NCI-H1694 (cell line): ENCODE data around the gene MRO.
"Not testable (repeated sequence)": the region's sequence is repeated elsewhere in the genome, so short reads cannot be mapped to it uniquely, and the experiment has no call there.

Source experiments
- DNase-seq: peaks from one replicate; lab custom pipeline; 2025; lab: John Stamatoyannopoulos, UW

MRO gene

DNA sequence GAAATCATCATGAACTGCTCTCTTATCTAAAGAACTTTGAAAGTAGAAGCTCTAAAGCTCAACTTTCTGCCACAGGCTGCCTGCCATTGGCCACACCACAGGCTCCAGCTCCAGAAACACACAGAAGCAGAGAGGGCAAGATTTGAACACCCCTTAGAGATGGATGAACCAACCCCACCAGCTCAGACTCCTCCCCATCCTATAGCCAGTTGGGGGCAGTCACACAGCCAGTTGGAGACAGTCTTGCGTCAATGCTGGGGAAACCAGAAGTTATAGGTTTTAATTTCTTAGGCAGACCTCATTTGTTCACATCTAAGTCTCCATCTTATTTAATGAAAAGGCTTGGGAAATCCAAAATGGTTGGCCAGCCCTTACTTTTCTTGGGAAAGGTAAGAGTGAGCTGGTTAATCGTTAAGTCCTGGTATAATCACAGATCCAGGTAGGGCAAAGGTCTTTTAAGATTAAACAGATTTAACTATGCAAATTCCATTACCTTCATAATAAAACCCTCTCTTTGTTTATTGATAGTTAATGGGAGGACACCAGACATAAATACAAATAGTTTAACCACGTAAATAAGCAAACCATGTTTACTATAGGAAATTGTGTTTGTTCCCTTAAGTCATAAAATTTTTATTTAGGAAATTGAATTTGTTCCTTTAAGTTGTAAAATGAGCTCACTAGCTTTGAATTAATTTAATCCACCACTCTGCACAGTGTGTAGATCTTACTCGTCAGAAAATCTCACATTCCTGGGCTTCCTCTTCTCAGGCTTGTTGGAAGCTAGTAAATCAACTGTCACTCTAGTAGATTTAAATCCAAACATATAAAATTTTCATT lies 28.0 kb downstream of the MRO start:
- DNase-seq: no peak

DNA sequence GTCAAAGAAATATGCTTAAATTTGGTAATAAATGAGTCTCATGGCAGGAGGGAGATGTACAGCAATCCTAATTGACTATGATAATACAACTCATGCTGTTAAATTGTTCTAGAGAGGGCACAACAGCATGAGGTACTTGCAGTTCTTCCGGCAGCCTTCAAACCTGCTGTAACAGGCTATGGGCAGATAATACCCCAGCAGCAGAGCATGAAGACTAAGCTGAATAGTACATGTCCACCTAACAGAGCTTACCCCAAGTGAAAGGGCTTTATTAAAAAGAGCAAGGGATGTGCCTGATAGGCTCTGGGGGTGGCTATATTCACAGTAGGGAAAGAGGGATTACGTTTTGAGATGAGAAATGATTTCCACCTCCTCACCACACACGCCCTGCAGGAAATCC lies 28.9 kb downstream of the MRO start:
- DNase-seq: no peak

DNA sequence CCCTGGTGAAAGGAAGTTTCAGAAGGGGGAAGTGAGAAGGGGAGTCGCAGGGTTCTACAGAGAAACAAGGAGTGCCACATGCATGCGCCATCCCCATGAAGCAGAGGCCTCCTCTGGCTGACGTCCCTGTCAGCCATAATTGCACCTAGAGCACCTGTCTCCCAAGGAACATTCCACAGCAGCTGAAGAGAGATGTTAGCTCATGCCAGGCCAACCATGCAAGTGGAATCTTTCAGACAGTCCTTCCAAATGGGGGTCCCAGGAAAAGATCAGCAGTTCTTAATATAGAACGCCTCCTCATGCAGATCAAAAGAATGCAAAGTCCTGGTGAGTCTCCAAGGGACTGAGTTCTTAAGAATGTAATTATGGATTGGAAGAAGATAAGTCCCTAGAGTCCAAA lies 29.6 kb downstream of the MRO start:
- no peak for DNase-seq

DNA sequence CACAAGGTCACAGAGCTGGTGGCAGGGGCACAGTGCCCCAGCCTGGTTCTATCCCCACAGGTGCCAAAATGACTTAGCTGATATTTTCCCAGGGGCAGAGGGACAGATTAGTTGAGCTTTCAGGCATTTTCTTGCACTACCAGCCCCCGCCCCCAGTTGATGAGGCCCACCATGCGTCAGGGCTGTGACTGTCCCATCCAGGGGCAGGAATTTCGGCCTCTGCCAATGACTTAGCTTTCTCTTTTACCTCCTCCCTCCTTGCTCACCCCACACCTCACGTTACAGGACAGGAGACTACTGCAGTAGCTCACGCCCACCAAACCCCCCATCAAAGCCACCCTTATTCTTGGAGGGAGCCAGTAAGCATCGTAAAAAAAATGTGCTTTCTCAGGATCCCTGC lies 31.5 kb downstream of the MRO start:
- DNase-seq: no peak

DNA sequence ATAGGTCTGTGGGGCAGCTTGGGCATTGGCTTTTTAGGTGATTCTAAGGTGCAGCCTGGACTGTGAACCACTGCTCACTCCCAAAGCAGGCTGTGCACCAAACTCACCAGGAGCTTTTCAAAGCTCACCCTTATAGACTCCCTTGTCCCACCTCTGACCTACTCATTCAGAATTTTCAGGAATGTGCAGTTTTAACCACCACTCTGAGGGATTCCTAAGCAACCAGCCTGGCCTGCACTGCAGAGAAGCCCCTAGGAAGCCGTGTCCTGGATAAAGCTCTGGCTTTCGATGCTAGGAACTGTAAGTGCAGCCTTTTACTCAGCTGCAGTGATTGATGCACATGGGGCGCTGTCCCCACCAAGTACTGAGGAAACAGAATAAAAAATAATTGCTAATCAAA lies 33.0 kb downstream of the MRO start:
- no peak for DNase-seq

DNA sequence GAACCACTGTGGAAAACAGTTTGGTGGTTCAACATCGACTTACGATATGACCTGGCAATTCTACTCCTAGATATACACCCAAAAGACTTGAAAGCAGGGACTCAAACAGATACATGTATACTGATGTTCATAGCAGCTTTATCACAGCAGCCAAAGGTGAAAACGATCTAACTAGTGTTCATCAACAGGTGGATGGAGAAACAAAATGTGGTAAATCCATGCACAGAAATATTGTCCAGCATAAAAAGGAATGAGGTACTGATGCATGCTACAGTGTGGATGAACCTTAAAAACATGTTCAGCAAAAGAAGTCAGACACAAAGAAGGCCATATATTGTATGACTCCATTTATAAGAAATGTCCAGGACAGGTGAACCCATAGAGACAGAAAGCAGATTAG lies 36.3 kb downstream of the MRO start:
- DNase-seq: no peak

DNA sequence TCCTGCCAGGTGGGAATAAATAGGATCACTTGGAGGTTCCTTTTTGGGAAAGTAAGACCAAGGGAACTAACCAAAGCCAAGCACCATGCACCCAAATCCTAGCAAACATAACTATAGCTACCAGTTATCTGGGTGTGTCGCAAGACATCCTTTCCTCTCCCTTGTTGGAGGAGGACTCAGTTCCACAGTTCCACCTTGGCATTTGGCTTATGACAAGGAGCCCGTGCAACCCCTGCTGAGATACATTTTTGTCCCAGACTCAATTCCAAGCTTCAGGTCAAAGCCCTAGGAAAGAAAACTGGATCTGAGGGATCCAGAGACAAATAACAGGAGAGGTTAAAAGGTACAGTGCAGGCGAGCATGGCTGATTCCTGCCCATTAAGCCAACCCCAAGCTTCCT lies 40.8 kb downstream of the MRO start:
- not testable (repeated sequence) for DNase-seq

DNA sequence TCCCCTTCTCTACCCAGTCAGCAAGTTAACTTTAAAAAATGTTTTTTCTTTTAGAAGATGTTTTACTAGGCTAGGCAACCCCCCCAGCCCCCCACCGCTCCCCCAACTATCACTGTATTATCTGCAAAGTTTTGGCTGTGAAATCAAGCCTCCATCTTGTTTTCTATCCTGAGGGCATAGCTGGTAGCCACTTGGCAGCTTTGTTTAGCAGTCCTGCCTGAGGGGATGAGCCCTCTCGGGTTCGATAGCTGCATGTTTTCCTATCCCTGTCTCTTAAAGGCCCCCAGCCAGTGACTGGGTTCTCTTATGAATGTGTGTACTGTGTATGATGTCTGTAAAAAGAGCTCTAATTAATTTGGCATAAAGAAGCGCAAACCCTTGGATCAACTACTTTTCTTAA lies 43.4 kb downstream of the MRO start:
- no peak for DNase-seq

DNA sequence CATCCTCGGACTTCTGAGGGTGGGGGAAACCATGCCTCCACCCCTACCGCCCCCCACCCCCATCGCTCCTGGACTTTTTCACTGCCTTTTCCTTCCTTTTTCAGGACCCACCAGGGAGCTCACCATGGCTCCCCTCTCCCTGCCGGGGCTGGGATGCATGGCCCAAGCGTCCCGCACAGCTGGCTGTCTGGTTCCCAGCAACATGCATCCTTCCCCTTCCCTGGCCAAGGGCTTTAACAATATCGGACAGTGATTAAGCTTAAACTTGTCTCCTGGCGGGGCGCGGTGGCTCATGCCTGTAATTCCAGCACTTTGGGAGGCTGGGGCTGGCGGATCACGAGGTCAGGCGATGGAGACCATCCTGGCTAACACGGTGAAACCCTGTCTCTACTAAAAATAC lies 44.1 kb downstream of the MRO start:
- no peak for DNase-seq

DNA sequence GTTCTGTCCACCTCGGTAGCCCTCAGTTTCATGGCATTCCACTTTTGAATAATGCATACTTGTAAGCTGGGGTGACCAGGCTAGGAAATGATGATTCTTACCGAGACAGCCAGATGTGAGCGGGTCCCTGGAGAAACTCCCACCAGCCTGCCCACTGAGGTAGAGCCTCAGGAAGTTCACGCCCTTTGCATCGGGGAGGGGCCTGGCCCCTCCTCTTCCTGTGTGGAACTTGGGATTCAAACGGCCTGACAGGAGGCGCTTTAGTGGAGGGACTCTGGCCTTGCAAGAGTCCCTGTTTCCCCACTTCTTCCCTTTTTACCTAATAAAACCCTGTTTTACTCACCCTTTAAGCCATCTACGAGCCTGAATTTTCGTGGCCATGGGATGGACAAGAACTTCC lies 44.6 kb downstream of the MRO start:
- no peak for DNase-seq

DNA sequence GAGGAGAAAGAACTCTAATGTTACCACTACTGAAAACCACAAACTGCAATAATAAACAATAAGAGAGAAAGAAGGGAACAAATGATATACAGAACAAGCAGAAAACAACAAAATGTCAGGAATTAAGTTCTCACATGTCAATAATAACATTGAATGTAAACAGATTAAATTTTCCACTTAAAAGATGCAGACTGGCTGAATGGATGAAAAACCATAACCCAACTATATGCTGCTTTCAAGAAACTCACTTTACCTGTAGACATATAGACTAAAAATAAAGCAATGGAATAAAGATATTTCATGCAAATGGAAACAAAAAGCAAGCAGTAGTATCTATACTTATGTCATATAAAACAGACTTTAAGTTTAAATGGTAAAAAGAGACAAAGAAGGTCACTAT lies 50.4 kb downstream of the MRO start:
- DNase-seq: no peak

DNA sequence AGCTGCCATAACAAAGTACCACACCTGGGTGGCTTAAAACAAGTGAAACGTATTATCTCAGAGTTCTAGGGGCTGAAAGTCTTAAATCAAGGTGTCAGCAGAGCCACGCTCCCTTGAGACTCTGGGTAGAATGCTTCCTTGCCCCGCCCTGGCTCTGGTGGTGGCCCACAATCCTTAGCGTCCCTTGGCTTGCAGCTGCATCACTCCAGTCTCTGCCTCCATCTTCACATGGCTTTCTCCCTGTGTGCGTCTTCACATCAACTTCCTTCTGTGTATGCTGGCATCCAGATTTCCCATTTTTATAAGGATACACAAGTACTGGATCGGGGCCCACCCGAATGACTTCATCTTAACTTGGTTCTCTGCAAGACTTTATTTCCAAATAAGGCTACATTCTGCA lies 62.5 kb downstream of the MRO start:
- DNase-seq: no peak

DNA sequence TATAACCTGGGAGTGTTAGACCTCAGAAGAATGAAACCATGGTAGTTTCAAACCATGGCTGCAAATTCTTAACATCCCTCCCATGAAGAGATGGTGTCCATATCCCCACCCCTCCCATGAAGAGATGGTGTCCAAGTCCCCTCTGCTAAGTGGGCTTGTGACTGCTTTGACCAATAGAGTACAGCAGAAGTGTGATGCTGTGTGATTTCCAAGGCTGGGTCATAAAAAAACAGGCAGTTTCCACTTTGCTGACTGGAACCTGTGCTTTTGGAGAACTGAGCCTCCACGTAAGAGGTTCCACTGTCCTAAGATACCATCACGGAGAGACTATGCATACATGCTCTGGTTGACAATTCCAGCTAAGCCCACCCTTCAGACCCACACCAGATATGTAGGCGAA lies 65.5 kb downstream of the MRO start:
- no peak for DNase-seq

DNA sequence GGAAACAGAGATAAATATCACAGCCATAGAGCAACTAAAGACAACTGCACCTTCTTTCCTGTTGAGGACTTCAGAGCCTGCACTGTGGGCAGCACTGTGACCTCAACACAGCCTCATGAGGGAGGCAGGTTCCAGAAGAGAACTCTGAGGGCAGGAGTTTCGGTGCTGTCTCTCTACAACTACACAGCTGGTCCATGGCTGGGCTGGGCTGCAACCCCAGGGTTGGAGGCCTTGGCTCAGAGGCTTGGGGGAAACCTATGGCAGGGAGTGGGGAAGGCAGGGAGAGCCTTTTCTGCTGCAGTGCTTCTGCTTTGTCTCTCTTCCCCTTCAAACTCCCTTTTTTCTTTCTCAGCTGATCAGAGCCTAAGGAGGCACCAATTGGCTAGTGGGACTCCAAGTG lies 66.5 kb downstream of the MRO start:
- DNase-seq: no peak

DNA sequence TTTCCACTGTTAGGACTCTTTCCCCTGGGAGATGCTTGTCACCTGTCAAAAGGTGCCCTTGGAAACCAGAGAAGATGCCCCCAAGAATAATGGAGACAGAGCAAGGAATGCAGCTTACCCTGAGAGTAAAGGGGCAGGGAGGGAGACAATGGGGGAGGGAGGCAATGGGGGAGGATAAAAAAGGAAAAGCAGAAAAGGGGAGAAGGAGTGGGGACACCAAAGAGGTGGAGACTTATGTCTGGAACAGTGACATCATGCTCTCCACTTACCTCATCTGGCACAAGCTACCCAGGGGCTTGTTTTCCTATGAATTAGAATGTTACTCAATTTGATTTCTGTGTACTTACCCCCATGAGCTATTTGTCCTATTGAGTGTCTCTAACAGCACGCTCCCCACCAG lies 67.9 kb downstream of the MRO start:
- no peak for DNase-seq

DNA sequence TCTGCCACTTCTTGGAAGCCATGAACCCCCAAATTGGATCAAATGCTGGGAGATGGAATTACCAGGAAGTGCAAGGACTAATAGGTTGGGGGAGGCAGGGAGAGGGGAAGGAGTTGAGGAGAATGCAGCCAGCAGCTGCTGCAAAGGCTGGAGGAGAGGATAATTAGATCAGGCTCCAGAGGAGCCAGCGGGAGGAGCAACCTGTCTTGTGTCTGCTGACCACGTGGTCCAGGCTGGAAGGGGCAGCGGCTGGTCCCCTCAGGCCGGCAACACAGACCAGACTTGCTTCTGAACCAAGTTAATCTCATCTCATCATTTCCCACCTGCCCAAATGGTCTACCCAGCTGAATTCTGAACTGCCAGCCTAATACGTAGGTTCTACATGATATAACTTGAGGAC lies 68.3 kb downstream of the MRO start:
- no peak for DNase-seq

DNA sequence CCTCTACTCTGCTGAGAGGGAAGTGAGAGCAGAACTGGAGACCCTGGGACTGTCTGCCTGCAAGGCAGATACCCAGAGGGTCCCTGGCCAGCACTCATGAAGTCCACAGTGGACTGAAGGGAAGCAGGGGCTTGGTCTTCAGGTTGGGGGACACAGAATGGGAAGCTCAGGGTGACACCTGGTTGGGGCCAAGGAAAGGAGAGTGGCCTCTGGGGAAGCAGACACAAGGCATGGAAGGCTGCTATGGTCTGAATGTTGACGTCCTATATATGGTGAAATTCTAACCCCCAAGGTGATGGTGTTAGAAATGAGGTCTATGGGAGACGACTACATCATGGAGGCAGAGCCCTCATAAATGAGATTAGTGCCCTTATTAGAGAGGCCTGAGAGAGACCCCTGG lies 69.3 kb downstream of the MRO start:
- DNase-seq: no peak

DNA sequence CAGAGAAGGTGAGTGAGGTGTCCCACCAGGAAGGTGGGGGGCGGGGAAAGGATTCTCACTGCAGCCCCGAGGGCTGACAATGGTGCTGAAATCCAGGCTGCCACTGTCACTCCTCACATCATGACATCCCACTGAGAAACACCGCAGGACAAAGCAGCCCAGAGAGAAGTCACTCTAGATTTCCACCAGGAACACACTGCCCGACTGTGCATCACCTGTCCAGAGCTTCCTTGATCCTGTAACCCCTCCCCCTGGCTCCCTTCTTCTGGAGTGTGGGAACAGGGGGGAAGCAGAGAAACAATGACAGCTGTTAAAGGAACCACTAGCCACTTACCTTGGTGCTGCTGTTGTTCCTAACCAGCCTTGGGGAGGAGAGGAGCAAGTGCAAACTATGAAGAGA lies 69.9 kb downstream of the MRO start:
- DNase-seq: no peak

DNA sequence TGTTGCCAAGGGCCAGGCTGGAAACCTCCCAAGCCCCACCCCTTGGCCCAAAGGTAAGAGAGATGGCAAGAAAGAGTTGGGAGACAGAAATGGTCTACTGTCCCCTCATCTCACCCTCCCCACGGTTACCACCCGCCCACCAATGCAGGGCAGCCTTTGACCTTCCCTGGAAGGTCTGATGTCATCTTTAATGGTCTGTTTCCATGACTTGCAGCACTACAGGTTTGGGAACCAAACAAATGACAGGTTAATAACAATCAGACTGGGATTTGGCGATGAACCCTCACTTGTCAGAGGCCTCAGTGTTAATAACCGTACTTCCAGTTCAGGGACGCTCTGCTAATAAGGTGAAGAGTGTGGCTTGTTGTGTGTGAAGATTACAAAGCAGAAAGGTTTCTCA lies 70.4 kb downstream of the MRO start:
- no peak for DNase-seq

DNA sequence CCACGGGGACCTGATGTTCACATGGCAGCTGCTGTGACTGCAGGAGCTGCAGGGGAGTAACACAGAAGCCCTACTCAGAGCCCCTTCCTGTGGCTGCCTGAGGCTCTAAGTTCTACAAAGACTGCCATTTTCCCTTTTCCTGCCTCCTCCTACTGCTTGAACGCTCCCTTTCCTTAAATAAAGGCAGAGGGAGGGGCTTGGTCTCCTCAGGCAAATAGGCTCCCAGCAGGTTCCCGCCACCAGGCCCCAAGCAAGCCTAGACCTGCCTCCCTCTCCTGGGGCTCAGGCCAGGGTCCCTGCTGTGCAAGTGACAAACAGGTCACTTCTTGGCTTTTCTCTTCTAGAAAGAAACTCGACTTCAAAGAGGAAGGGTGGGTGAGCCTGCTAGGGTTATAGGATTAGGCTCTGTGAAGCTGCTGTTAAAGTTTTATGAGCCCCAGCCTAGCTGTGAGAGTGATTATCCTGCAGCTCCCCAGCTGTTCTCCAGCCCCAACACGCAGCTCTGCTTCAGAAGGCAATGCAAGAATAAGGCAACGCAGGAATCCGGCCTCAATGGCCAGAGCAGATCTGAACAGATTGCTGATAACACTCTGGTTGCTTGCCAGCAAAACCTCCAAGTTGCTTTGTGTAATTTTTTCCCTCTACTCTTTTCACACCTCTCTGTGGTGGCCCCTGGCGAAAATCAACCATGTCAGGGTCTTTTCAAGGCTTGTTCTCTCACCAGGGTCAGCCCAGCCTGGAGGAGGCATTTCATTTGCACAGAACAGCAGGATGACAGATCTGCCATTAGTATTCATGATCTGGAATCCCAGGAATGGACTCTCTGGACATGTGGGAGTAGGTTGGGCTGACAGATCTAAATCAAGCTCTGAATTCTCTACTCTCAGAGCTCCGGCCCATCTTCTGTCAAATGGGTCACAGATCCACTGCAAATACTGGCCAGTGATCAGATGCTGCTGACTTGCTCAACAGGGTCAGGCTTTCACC lies 71.3 kb downstream of the MRO start:
- no peak for DNase-seq

DNA sequence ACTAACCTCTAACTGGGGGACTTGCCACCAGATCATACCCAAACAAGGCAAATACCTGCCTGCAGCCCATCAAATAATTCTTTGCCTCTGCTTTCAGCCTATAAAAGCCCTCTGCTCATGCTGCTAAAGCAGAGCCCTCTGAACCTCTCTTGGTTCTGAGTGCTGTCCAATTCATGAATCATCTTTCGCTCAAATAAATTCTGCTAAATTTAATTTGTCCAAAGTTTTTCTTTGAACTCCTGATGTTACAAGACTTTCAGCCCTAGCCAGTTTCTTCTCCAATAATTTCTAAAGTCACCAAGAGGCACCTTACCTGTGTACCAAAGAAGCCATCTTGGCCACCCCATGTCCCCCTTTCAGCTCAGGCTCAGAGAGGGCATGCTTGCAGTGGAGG lies 72.0 kb downstream of the MRO start:
- DNase-seq: no peak

DNA sequence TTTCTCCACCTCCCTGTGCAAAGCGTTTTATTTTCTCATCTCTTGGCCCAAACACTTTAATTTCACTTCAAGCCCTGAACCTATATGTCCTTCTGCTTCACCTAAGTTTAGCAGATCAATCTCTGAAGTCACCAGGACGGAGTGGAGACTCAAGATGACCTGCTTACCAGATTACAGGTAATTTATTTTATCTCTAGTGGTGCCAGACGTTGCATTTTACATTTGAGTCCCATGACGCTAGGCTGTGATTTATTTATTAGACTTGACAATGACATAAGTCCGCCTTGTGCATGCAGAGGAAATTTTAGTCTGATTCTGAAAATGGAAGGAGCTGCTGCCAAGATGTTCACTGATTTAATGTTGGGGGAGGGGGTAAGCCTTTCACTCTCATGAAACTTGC lies 73.9 kb downstream of the MRO start:
- DNase-seq: no peak
